Measurements from ENCODE around the gene PCDHAC1.

DNA sequence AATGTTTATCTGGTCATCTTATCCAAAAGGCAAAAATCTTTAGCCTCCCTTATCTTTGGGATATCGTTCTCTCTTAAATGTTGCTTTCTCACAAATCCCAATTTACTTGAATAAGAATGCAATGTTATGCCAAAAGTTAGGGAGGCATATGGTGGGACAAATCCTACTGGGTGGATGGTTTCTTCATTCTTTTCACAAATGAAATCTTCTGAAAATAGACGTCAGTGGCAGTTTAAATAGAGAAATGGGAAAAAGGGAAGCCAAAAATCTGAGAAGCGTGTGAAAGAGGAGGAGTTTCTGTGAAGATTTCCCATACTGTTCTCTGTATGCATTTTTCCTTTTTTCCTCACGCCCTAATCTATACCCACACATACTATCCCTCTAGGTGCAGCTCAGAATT, 2.5 kb upstream of the PCDHAC1 start:
- TF ChIP-seq, protein P1, sequence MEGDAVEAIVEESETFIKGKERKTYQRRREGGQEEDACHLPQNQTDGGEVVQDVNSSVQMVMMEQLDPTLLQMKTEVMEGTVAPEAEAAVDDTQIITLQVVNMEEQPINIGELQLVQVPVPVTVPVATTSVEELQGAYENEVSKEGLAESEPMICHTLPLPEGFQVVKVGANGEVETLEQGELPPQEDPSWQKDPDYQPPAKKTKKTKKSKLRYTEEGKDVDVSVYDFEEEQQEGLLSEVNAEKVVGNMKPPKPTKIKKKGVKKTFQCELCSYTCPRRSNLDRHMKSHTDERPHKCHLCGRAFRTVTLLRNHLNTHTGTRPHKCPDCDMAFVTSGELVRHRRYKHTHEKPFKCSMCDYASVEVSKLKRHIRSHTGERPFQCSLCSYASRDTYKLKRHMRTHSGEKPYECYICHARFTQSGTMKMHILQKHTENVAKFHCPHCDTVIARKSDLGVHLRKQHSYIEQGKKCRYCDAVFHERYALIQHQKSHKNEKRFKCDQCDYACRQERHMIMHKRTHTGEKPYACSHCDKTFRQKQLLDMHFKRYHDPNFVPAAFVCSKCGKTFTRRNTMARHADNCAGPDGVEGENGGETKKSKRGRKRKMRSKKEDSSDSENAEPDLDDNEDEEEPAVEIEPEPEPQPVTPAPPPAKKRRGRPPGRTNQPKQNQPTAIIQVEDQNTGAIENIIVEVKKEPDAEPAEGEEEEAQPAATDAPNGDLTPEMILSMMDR (IDR thresholded peaks at IDR 0.05), result no peak
- no peak for TF ChIP-seq POLR2AphosphoS5 (IDR thresholded peaks at IDR 0.05)
- no peak for TF ChIP-seq POLR2A (IDR thresholded peaks at IDR 0.05; ENCODE audit: low read depth)
- TF ChIP-seq EP300 (IDR thresholded peaks at IDR 0.05), result no peak
